Mesothelial cell of epicardium (in vitro differentiated cells): Measurements from ENCODE around the gene PLXNC1. TPM values are rescaled to one million over a fixed set of nuclear protein-coding genes. Genes with fewer than 3 reads are reported as not detected.

Source experiments
- DNase-seq, 2 experiments: peaks; one replicate each; pipeline ENCODE4 v3.0.0; 2021; ENCODE audit warnings: low spot score in 2 of 2; ENCODE audit not compliant: unreplicated experiment in 2 of 2
- H3K27ac Mint-ChIP-seq: 2 replicates; pipeline ENCODE4 v1.8.0; 2021; ENCODE audit warnings: mixed read lengths
- H3K27me3 Mint-ChIP-seq: 2 replicates; pipeline ENCODE4 v1.8.0; 2021; ENCODE audit warnings: low read depth, mixed read lengths
- H3K36me3 Mint-ChIP-seq: 2 replicates; pipeline ENCODE4 v1.8.0; 2021; ENCODE audit warnings: mixed read lengths
- H3K4me1 Mint-ChIP-seq: 2 replicates; pipeline ENCODE4 v1.8.0; 2021; ENCODE audit warnings: mixed read lengths
- H3K4me3 Mint-ChIP-seq: 2 replicates; pipeline ENCODE4 v1.8.0; 2021; ENCODE audit warnings: mild to moderate bottlenecking, moderate library complexity, mixed read lengths
- H3K9me3 Mint-ChIP-seq: 2 replicates; pipeline ENCODE4 v1.8.0; 2021; ENCODE audit warnings: mixed read lengths
- total RNA-seq: library from RNA; stranded (reverse); gene quantifications from 3 replicates; pipeline ENCODE4 v1.2.1, GENCODE V29; 2021
- TF ChIP-seq, protein P1 (sequence below): fragments of 200-600 bp; sonication (generic); IDR thresholded peaks from one replicate; pipeline ENCODE4 v1.5.0; 2021; ENCODE audit warnings: antibody characterized with exemption; ENCODE audit not compliant: unreplicated experiment

PLXNC1 gene
- total RNA-seq, 1 donor from 2014 or later, result 3.4 TPM

DNA sequence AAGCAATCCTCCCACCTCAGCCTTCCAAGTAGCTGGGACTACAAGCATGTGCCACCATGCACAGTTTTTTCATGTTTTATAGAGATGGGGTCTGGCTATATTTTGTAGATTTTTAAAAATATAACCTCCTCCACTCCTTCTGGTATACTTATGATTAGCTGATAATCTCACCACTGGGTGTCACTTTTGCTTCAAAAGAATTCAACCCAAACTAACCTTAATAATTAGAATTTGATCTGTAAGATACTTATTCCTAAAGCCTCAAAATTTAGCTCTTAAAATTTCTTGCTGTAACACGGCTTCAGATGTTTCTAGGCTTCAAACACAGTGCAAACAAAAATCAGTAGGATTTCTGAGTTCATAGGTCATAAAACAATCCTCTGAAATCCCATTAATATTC is 181.0 kb downstream of the PLXNC1 start:
- Mint-ChIP-seq H3K9me3 (no peaks in the 10 kb centered on the region), H3K27ac (no peak overlapping the region), H3K27me3 (no peaks in the 10 kb centered on the region), H3K4me1 (peaks cover 9% of the 10 kb centered on the region), H3K4me3 (no peak overlapping the region), H3K36me3 (peaks cover 25% of the 10 kb centered on the region)
- TF ChIP-seq, protein P1, sequence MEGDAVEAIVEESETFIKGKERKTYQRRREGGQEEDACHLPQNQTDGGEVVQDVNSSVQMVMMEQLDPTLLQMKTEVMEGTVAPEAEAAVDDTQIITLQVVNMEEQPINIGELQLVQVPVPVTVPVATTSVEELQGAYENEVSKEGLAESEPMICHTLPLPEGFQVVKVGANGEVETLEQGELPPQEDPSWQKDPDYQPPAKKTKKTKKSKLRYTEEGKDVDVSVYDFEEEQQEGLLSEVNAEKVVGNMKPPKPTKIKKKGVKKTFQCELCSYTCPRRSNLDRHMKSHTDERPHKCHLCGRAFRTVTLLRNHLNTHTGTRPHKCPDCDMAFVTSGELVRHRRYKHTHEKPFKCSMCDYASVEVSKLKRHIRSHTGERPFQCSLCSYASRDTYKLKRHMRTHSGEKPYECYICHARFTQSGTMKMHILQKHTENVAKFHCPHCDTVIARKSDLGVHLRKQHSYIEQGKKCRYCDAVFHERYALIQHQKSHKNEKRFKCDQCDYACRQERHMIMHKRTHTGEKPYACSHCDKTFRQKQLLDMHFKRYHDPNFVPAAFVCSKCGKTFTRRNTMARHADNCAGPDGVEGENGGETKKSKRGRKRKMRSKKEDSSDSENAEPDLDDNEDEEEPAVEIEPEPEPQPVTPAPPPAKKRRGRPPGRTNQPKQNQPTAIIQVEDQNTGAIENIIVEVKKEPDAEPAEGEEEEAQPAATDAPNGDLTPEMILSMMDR, result no peak
- DNase-seq, result no peak

DNA sequence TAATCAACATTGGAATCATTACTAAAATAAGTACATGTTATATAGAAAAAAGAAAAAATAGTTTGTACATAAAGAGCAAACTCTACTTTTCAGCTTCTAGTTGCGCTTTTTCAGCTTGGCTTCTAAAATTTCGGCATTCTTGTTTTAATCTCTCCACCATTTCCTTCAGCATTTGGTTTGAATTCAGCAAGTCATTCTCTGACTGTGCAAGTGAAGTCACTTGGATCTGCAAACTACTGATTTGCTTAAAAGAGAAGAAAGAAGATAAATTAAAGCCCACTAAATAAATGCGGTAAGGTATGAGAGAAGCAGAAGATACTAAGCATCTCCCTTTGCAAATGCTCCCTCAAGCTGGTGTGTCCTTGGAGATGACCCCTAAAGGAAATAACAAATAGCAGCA is 185.0 kb downstream of the PLXNC1 start:
- Mint-ChIP-seq H3K4me3 (no peak overlapping the region), H3K36me3 (peaks cover 7% of the 10 kb centered on the region), H3K27me3 (no peaks in the 10 kb centered on the region), H3K27ac (no peak overlapping the region), H3K9me3 (no peaks in the 10 kb centered on the region), H3K4me1 (peaks cover 9% of the 10 kb centered on the region)
- TF ChIP-seq, protein P1, result no peak
- DNase-seq, result no peak

DNA sequence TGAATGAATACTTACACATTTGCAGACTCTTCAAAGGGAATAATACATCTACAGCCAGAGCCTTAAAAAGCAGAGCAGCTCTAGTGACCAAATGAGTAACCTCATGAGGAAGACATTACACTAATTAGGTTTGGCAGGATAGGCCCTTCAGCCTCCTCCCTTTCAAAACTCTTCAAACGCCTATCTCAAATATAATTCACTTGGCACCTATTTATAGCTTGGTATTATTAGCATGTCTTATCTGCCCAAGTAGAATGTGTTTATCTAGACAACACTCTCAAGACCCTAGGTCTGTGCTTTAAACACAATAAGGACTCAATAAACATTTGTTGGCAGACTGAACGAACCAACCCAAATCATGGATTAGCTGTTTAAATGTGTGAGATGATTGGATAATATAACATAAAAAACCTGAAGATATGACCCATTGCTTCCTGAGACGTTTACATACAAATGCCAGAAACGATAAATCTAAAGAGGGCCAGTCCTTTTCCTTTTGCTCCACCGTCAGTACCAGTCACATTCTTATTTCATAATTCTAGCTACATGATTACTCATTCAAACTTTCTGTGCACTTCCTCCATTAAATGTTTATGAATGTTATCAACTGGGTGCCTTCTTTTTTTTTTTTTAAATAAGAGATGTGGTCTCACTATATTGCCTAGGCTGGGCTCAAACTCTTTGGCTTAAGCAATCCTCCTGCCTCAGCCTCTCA is 188.0 kb downstream of the PLXNC1 start:
- Mint-ChIP-seq H3K36me3 (peaks cover 3% of the 10 kb centered on the region), H3K27ac (no peak overlapping the region), H3K4me1 (peaks cover 6% of the 10 kb centered on the region), H3K27me3 (no peaks in the 10 kb centered on the region), H3K4me3 (no peak overlapping the region), H3K9me3 (no peaks in the 10 kb centered on the region)
- TF ChIP-seq, protein P1, result no peak
- DNase-seq, result no peak

DNA sequence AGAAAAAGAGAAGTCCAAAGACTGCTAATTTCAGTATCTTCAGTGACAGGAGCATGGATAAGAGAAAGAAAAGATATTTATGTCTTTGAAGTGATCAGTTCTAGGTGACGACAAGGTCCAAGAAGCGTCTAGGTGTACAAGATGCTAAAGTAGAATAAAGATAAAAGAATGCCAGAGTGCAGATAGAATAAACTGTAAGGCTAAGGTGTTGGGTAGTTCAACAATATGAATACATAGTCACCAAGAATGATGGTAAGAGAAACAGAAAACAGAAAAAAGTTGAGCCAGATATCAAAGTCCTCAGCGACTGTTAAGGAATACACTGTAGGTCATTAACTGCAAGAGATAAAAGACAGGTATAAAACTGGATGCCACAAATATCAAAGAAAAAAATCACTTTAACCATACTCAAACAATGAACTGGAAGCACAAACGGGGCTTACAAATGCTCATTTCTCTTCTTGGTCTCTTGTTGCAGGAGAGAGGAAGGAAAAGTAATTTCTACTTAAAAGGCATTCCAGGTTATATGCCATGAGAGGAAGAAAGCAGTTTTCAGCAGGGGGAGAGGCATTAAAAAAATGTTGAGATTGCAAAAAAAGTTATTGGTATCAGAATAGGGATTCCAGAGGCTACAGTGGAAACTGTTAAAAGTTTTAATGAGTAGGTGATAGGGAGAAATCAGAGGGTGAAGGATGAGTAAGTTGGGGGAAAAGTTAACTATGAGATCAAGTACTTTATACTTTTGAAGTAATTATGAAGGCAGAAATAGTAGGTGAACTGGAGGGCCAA is 189.8 kb downstream of the PLXNC1 start:
- H3K27me3 Mint-ChIP-seq, result no peaks in the 10 kb centered on the region
- H3K36me3 Mint-ChIP-seq, result no peaks in the 10 kb centered on the region
- no peak overlapping the region for H3K4me3 Mint-ChIP-seq
- TF ChIP-seq, protein P1, result no peak
- no peaks in the 10 kb centered on the region for H3K4me1 Mint-ChIP-seq
- H3K9me3 Mint-ChIP-seq, result peaks cover 2% of the 10 kb centered on the region
- no peak for DNase-seq
- H3K27ac Mint-ChIP-seq, result no peak overlapping the region

DNA sequence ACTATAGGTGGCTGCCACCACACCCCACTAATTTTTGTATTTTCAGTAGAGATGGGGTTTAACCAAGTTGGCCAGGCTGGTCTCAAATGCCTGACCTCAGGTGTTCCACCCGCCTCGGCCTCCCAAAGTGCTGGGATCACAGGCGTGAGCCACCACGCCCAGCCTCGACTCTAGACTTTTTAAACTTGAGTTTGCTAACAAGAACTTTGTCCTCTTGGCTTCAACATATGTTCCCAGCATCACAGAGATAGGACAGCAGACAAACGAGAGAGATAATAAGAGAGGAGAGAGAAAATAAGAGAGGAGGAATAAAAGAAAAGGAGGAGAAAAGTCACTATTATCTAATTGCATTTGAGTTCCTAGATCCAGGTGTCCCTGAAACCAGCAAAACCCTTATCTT is 192.2 kb downstream of the PLXNC1 start:
- H3K9me3 Mint-ChIP-seq, result peaks cover 15% of the 10 kb centered on the region
- TF ChIP-seq, protein P1, result no peak
- no peaks in the 10 kb centered on the region for H3K4me1 Mint-ChIP-seq

More for the DNA sequence above, 192.2 kb downstream of the PLXNC1 start:
- Mint-ChIP-seq H3K36me3 (peaks cover 8% of the 10 kb centered on the region), H3K27ac (no peak overlapping the region), H3K4me3 (no peak overlapping the region), H3K27me3 (no peaks in the 10 kb centered on the region)
- no peak for DNase-seq
